DND-41 (cell line): Measurements from ENCODE around the gene DRC7.

Experiments
- ATAC-seq: fragments of 200-7000 bp; cut with Tn5 transposase; 3 replicates; pipeline ENCODE4 v1.9.1; 2021; ENCODE audit warnings: low read depth; ENCODE audit not compliant: insufficient read depth
- DNase-seq: peaks from one replicate; pipeline ENCODE4 v3.0.0-alpha.2; 2020
- H2AFZ ChIP-seq: 2 replicates; pipeline ENCODE4 v1.6.0; 2012; ENCODE audit warnings: low read depth, low read length
- H3K27ac ChIP-seq: 2 replicates; pipeline ENCODE4 v1.5.1; 2012; ENCODE audit warnings: low read length, inconsistent platforms
- H3K27me3 ChIP-seq: fragments of 200-600 bp; sonication (generic); 2 replicates; pipeline ENCODE4 v1.6.0; 2012; ENCODE audit warnings: low read length, mild to moderate bottlenecking, inconsistent platforms; ENCODE audit not compliant: insufficient read depth, poor library complexity
- H3K36me3 ChIP-seq: 2 replicates; pipeline ENCODE4 v1.5.1; 2012; ENCODE audit warnings: low read length, inconsistent platforms; ENCODE audit not compliant: insufficient read depth
- H3K4me1 ChIP-seq: 2 replicates; pipeline ENCODE4 v1.5.1; 2012; ENCODE audit warnings: mild to moderate bottlenecking, low read length; ENCODE audit not compliant: insufficient read depth
- H3K4me2 ChIP-seq: 2 replicates; pipeline ENCODE4 v1.6.0; 2012; ENCODE audit warnings: mild to moderate bottlenecking, moderate library complexity, low read length, inconsistent platforms; ENCODE audit not compliant: insufficient read depth
- H3K4me3 ChIP-seq, 2 experiments: fragments of 200-600 bp in 1 of 2; shearing (Covaris generic) in 1 of 2; 2 replicates each; pipeline ENCODE4 v1.5.1; 2012 to 2016; ENCODE audit warnings: inconsistent platforms in 2 of 2, low read length in 2 of 2, mild to moderate bottlenecking in 2 of 2, low read depth in 1 of 2, moderate library complexity in 1 of 2
- H3K79me2 ChIP-seq: 2 replicates; pipeline ENCODE4 v1.6.0; 2012; ENCODE audit warnings: low read length, inconsistent platforms; ENCODE audit not compliant: insufficient read depth
- H3K9ac ChIP-seq: 2 replicates; pipeline ENCODE4 v1.6.0; 2012; ENCODE audit warnings: low read depth, mild to moderate bottlenecking, inconsistent platforms, low read length, moderate library complexity
- H3K9me3 ChIP-seq: 2 replicates; pipeline ENCODE4 v1.5.1; 2012; ENCODE audit warnings: low read length, moderate library complexity, mild to moderate bottlenecking, inconsistent platforms; ENCODE audit not compliant: insufficient read depth, severe bottlenecking
- H4K20me1 ChIP-seq: 2 replicates; pipeline ENCODE4 v1.6.0; 2012; ENCODE audit warnings: low read length; ENCODE audit not compliant: insufficient read depth
- EZH2 ChIP-seq: IDR thresholded peaks from 3 replicates; pipeline ENCODE4 v1.6.1; 2012; ENCODE audit warnings: borderline replicate concordance, low read depth, mild to moderate bottlenecking, moderate library complexity, low read length, inconsistent platforms; ENCODE audit not compliant: severe bottlenecking
- TF ChIP-seq, protein P1 (sequence below): IDR thresholded peaks from 2 replicates; pipeline ENCODE4 v1.5.1; 2012; ENCODE audit warnings: borderline replicate concordance, low read length, moderate library complexity, mild to moderate bottlenecking; ENCODE audit not compliant: poor library complexity, severe bottlenecking; ENCODE audit errors: extremely low read depth

The DRC7 gene

GRCh38 chr16:57707331-57707730 is 12.7 kb downstream of the DRC7 start:
- no peaks in the 10 kb centered on the region for H3K4me1 ChIP-seq
- no peak overlapping the region for H3K9ac ChIP-seq
- H3K9me3 ChIP-seq, result no peaks in the 10 kb centered on the region
- ATAC-seq, result no peak
- H2AFZ ChIP-seq, result no peak overlapping the region
- H3K79me2 ChIP-seq, result no peaks in the 10 kb centered on the region
- TF ChIP-seq, protein P1, sequence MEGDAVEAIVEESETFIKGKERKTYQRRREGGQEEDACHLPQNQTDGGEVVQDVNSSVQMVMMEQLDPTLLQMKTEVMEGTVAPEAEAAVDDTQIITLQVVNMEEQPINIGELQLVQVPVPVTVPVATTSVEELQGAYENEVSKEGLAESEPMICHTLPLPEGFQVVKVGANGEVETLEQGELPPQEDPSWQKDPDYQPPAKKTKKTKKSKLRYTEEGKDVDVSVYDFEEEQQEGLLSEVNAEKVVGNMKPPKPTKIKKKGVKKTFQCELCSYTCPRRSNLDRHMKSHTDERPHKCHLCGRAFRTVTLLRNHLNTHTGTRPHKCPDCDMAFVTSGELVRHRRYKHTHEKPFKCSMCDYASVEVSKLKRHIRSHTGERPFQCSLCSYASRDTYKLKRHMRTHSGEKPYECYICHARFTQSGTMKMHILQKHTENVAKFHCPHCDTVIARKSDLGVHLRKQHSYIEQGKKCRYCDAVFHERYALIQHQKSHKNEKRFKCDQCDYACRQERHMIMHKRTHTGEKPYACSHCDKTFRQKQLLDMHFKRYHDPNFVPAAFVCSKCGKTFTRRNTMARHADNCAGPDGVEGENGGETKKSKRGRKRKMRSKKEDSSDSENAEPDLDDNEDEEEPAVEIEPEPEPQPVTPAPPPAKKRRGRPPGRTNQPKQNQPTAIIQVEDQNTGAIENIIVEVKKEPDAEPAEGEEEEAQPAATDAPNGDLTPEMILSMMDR, result no peak
- no peak for TF ChIP-seq EZH2
- no peak overlapping the region for H3K4me3 ChIP-seq
- no peaks in the 10 kb centered on the region for H4K20me1 ChIP-seq
- no peak for DNase-seq
- H3K36me3 ChIP-seq, result no peaks in the 10 kb centered on the region
- H3K4me2 ChIP-seq, result no peak overlapping the region
- H3K27me3 ChIP-seq, result peaks cover 5% of the 10 kb centered on the region
- no peak overlapping the region for H3K27ac ChIP-seq

GRCh38 chr16:57708168-57708567 is 13.6 kb downstream of the DRC7 start:
- Histone ChIP-seq H3K79me2 (no peaks in the 10 kb centered on the region), H3K9ac (no peak overlapping the region), H3K4me1 (no peaks in the 10 kb centered on the region), H3K4me3 (no peak overlapping the region), H4K20me1 (no peaks in the 10 kb centered on the region), H3K9me3 (no peaks in the 10 kb centered on the region), H3K36me3 (no peaks in the 10 kb centered on the region), H3K27ac (no peak overlapping the region), H3K4me2 (no peak overlapping the region), H3K27me3 (peaks cover 5% of the 10 kb centered on the region), H2AFZ (no peak overlapping the region)
- no peak for TF ChIP-seq EZH2
- TF ChIP-seq, protein P1, result no peak
- ATAC-seq (no peak), DNase-seq (no peak)

DNA sequence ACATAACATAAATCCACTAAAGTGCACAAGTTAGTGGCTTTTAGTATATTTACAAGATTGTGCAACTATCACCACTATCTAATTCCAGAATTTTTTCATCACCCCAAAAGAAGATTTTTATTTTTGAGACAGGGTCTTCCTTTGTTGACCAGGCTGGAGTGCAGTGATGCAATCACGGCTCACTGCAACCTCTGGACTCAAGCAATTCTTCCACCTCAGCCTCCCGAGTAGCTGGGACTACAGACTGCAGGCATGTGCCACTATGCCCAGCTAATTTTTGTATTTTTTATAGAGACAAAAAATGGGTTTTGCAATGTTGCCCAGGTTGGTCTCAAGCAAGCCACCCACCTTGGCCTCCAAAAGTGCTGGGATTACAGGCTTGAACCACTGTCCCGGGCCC is 15.1 kb downstream of the DRC7 start:
- H3K4me2 ChIP-seq, result no peak overlapping the region
- no peak overlapping the region for H3K9ac ChIP-seq
- DNase-seq (no peak), ATAC-seq (no peak)
- no peak overlapping the region for H2AFZ ChIP-seq
- H3K27me3 ChIP-seq, result peaks cover 12% of the 10 kb centered on the region
- no peak for TF ChIP-seq EZH2
- TF ChIP-seq, protein P1, result no peak
- no peaks in the 10 kb centered on the region for H3K79me2 ChIP-seq
- H3K27ac ChIP-seq, result no peak overlapping the region
- no peak overlapping the region for H3K4me3 ChIP-seq
- no peaks in the 10 kb centered on the region for H3K36me3 ChIP-seq
- H4K20me1 ChIP-seq, result no peaks in the 10 kb centered on the region
- no peaks in the 10 kb centered on the region for H3K4me1 ChIP-seq
- no peaks in the 10 kb centered on the region for H3K9me3 ChIP-seq

- DNase-seq (no peak), ATAC-seq (no peak)
- Histone ChIP-seq H3K9ac (no peak overlapping the region), H3K9me3 (no peaks in the 10 kb centered on the region), H3K36me3 (no peaks in the 10 kb centered on the region), H3K4me1 (no peaks in the 10 kb centered on the region), H3K27ac (no peak overlapping the region), H2AFZ (no peak overlapping the region), H3K27me3 (peaks cover 19% of the 10 kb centered on the region), H3K4me2 (no peak overlapping the region), H4K20me1 (no peaks in the 10 kb centered on the region), H3K79me2 (no peaks in the 10 kb centered on the region), H3K4me3 (no peak overlapping the region)
- TF ChIP-seq, protein P1, result no peak
- no peak for TF ChIP-seq EZH2
These were observed 16.7 kb downstream of the DRC7 start for GRCh38 chr16:57711346-57711745.
